Measurements from ENCODE around the gene SLC39A11. TPM values are rescaled to one million over a fixed set of nuclear protein-coding genes. Genes with fewer than 3 reads are reported as not detected.

The SLC39A11 gene
- total RNA-seq, 1 experiment from 2014 or later = 15.2 TPM

DNA sequence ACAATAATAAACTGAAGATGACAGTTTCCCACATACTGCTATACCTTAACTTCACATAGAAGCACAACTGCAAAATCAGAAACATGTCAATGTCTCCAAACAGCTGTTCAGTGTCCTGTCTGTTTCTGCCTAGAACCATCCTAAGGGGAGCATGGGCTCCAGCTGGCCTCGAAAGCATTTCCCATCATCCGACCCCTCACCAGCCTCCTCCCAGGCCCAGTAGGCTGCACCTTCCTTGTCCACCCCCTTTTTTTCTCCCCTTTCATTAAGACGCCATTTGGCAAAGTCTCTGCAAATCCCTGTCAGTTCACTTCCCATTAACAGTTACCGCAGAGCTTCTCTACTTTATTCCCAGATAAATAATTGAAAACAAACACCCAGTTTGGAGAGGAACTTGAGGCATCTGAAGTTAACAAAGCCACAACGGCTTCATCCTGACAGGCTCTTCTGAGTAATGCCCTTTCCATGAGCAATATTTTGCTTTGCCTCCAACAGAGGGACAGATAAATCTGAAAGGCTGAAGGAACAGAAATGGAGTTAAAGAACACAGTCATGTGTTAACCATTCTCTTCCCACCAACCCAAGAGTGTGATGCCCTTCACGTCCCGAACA lies 65.3 kb downstream of the SLC39A11 start:
- H3K9me3 ChIP-seq (ENCODE audit: control insufficient read depth, low read depth, low read length) = no peaks in the 10 kb centered on the region
- H3K27me3 ChIP-seq (ENCODE audit: insufficient read depth, low read length) = no peaks in the 10 kb centered on the region
- no peaks in the 10 kb centered on the region for H3K9me3 Mint-ChIP-seq
- H2BK12ac ChIP-seq (ENCODE audit: insufficient read length, low read depth, low read length) = no peak overlapping the region
- H3K18ac ChIP-seq (ENCODE audit: insufficient read length, low read depth, low read length) = no peak overlapping the region
- H3K79me2 ChIP-seq (ENCODE audit: insufficient read depth, low read length) = no peaks in the 10 kb centered on the region; the same call in 1 of the 2 replicates
- H3K36me3 Mint-ChIP-seq (ENCODE audit: insufficient read depth in 1 of 3, low read depth in 3 of 3) = no peaks in the 10 kb centered on the region
- no peak overlapping the region for H2BK20ac ChIP-seq (ENCODE audit: low read depth, low read length, poor library complexity, severe bottlenecking)
- H2AFZ ChIP-seq (ENCODE audit: low read length) = no peak overlapping the region
- no peak overlapping the region for H3K4ac ChIP-seq (ENCODE audit: low read depth, low read length)
- peak overlapping the region in 2 of 3 experiments; percentile 5 to 40; a peak in 2 of 7 replicates for H3K27ac Mint-ChIP-seq
- H4K8ac ChIP-seq (replicated peaks; ENCODE audit: insufficient read length, low read depth, low read length) = no peak overlapping the region
- H2BK120ac ChIP-seq (ENCODE audit: low read depth, low read length, poor library complexity, severe bottlenecking) = no peak overlapping the region
- H3K56ac ChIP-seq (ENCODE audit: insufficient read length, low read depth, low read length) = no peak overlapping the region
- H2BK5ac ChIP-seq (ENCODE audit: insufficient read length, low read length) = no peak overlapping the region
- TF ChIP-seq, protein P1, sequence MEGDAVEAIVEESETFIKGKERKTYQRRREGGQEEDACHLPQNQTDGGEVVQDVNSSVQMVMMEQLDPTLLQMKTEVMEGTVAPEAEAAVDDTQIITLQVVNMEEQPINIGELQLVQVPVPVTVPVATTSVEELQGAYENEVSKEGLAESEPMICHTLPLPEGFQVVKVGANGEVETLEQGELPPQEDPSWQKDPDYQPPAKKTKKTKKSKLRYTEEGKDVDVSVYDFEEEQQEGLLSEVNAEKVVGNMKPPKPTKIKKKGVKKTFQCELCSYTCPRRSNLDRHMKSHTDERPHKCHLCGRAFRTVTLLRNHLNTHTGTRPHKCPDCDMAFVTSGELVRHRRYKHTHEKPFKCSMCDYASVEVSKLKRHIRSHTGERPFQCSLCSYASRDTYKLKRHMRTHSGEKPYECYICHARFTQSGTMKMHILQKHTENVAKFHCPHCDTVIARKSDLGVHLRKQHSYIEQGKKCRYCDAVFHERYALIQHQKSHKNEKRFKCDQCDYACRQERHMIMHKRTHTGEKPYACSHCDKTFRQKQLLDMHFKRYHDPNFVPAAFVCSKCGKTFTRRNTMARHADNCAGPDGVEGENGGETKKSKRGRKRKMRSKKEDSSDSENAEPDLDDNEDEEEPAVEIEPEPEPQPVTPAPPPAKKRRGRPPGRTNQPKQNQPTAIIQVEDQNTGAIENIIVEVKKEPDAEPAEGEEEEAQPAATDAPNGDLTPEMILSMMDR (conservative IDR thresholded peaks at IDR 0.05) = no peak
- no peak overlapping the region for H2AK5ac ChIP-seq (ENCODE audit: insufficient read length, low read length)
- H3K4me3 Mint-ChIP-seq = no peak overlapping the region
- no peak overlapping the region for H3K23ac ChIP-seq (ENCODE audit: insufficient read length, low read depth, low read length)
- peaks cover 3 to 6% of the 10 kb centered on the region in 2 experiments; a peak in 3 of 4 replicates for H3K4me1 Mint-ChIP-seq
- no peak overlapping the region for H3K4me2 ChIP-seq (ENCODE audit: insufficient read depth, insufficient read length, low read length)
- no peak overlapping the region for H2BK15ac ChIP-seq (ENCODE audit: low read depth, low read length)
- no peak overlapping the region for H4K91ac ChIP-seq (ENCODE audit: insufficient read length, low read depth, low read length)
- H4K20me1 ChIP-seq (ENCODE audit: control insufficient read depth, insufficient read depth, insufficient read length) = no peaks in the 10 kb centered on the region
- H3K23me2 ChIP-seq (ENCODE audit: insufficient read length, low read depth, low read length, poor library complexity, severe bottlenecking) = no peaks in the 10 kb centered on the region
- no peak overlapping the region for H3K9ac ChIP-seq (ENCODE audit: extremely low read depth, insufficient read length, low read length)
- no peaks in the 10 kb centered on the region for H3K79me1 ChIP-seq (ENCODE audit: insufficient read depth, low read depth, low read length, poor library complexity, severe bottlenecking)
- no CpG with 5 or more reads among the region's 7 CpGs for WGBS (ENCODE audit: extremely low coverage, insufficient read length, low lambda C conversion rate)
- H3T11ph ChIP-seq (ENCODE audit: low read length) = no peak overlapping the region
- H3K27ac ChIP-seq (ENCODE audit: insufficient read length, low read depth, low read length) = no peak overlapping the region
- H3K27me3 Mint-ChIP-seq (ENCODE audit: low read depth) = no peaks in the 10 kb centered on the region
- H3K4me1 ChIP-seq (ENCODE audit: insufficient read depth, low read length) = no peaks in the 10 kb centered on the region
- H3K14ac ChIP-seq (ENCODE audit: insufficient read depth, low read length) = no peak overlapping the region
- H4K5ac ChIP-seq (ENCODE audit: insufficient read length, low read depth, low read length) = no peak overlapping the region
- no peak for DNase-seq
